ENCODE data around the gene BIN1. TPM values are rescaled to one million over a fixed set of nuclear protein-coding genes. Genes with fewer than 3 reads are reported as not detected.

BIN1 gene
- total RNA-seq, 1 donor from 2014 or later, result 99.0 TPM

- no peak for DNase-seq (ENCODE audit: low read depth)
- H3K4me3 ChIP-seq (ENCODE audit: low read depth, low read length), result no peak overlapping the region
- TF ChIP-seq CTCF (conservative IDR thresholded peaks at IDR 0.05; ENCODE audit: low read depth, low read length), result peak; percentile 36
These were observed 103.7 kb downstream of the BIN1 start for GRCh38 chr2:127003070-127003800.

- no peak overlapping the region for H3K4me3 ChIP-seq (ENCODE audit: low read depth, low read length)
- DNase-seq (ENCODE audit: low read depth), result no peak
- TF ChIP-seq CTCF (conservative IDR thresholded peaks at IDR 0.05; ENCODE audit: low read depth, low read length), result no peak
These were observed 105.2 kb downstream of the BIN1 start for GRCh38 chr2:127001751-127002150.

DNA sequence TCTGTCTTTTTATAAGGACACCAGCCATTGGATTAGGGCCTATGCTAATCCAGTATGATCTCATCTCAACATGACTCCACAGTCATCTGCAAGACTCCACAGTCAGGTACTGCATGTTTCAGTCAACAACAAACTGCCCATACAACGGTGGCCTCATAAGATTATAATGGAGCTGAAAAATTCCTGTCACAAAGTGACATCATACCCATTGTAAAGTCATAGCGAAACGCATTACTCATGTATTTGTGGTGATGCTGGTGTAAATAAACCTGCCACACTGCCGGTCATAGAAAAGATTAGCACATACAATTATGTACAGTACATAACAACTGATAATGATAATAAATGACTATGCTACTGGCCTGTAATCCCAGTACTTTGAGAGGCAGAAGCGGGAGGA is 106.0 kb downstream of the BIN1 start:
- TF ChIP-seq CTCF (conservative IDR thresholded peaks at IDR 0.05; ENCODE audit: low read depth, low read length), result no peak
- H3K4me3 ChIP-seq (ENCODE audit: low read depth, low read length), result no peak overlapping the region
- no peak for DNase-seq (ENCODE audit: low read depth)

- DNase-seq (ENCODE audit: low read depth), result no peak
- H3K4me3 ChIP-seq (ENCODE audit: low read depth, low read length), result no peak overlapping the region
- TF ChIP-seq CTCF (conservative IDR thresholded peaks at IDR 0.05; ENCODE audit: low read depth, low read length), result no peak
These were observed 106.8 kb downstream of the BIN1 start for GRCh38 chr2:127000194-127000593.

- no peak for TF ChIP-seq CTCF (conservative IDR thresholded peaks at IDR 0.05; ENCODE audit: low read depth, low read length)
- no peak for DNase-seq (ENCODE audit: low read depth)
- no peak overlapping the region for H3K4me3 ChIP-seq (ENCODE audit: low read depth, low read length)
These were observed 107.7 kb downstream of the BIN1 start for GRCh38 chr2:126999106-126999756.

- no peak for TF ChIP-seq CTCF (conservative IDR thresholded peaks at IDR 0.05; ENCODE audit: low read depth, low read length)
- no peak for DNase-seq (ENCODE audit: low read depth)
- H3K4me3 ChIP-seq (ENCODE audit: low read depth, low read length), result no peak overlapping the region
These were observed 108.5 kb downstream of the BIN1 start for GRCh38 chr2:126998486-126998885.

Other genes starting within 250 kb of the BIN1 start
- gene TEX51, start 208.3 kb downstream of the BIN1 start, total RNA-seq, result not detected in 2 replicates
- gene CYP27C1, start 113.1 kb upstream of the BIN1 start, total RNA-seq, result 0.52 and 2.1 TPM in 2 replicates
- gene ERCC3, start 187.0 kb upstream of the BIN1 start, total RNA-seq, result 40.1 TPM in 2 replicates